GM23338 (cell line): ENCODE data around the gene DSCAML1.

Experiments
- CREB1 ChIP-seq: fragments of 250-450 bp; sonication (Bioruptor Pico); IDR thresholded peaks from 2 replicates; pipeline ENCODE4 v1.5.0; 2020; ENCODE audit warnings: low read depth, mild to moderate bottlenecking, moderate library complexity
- CTCF ChIP-seq, 2 experiments: fragments of 200-600 bp in 1 of 2; sonication (generic) in 1 of 2; conservative IDR thresholded peaks; 2 replicates each; pipeline versions ENCODE4 v1.5.1 to v1.6.1; 2016 to 2017; ENCODE audit warnings: antibody characterized with exemption in 2 of 2, low read depth in 2 of 2, mild to moderate bottlenecking in 2 of 2, moderate library complexity in 1 of 2
- EZH2 ChIP-seq: fragments of 200-600 bp; sonication (generic); IDR thresholded peaks from one replicate; pipeline ENCODE4 v1.8.0; 2017; ENCODE audit warnings: antibody characterized with exemption, mild to moderate bottlenecking, low read depth; ENCODE audit not compliant: unreplicated experiment
- EZH2phosphoT487 ChIP-seq: fragments of 200-600 bp; sonication (generic); IDR thresholded peaks from one replicate; pipeline ENCODE4 v1.8.1; 2018; ENCODE audit warnings: antibody characterized with exemption; ENCODE audit not compliant: unreplicated experiment
- TF ChIP-seq, protein P1 (sequence below): IDR thresholded peaks from one replicate; pipeline ENCODE4 v1.6.1; 2018; ENCODE audit warnings: antibody characterized with exemption; ENCODE audit not compliant: unreplicated experiment

- TF ChIP-seq CTCF (conservative IDR thresholded peaks at IDR 0.05; ENCODE audit: low read depth in 2 of 2) (no peak), EZH2phosphoT487 (no peak), EZH2 (no peak), CREB1 (CRISPR knock-in tag) (no peak)
- TF ChIP-seq, protein P1, sequence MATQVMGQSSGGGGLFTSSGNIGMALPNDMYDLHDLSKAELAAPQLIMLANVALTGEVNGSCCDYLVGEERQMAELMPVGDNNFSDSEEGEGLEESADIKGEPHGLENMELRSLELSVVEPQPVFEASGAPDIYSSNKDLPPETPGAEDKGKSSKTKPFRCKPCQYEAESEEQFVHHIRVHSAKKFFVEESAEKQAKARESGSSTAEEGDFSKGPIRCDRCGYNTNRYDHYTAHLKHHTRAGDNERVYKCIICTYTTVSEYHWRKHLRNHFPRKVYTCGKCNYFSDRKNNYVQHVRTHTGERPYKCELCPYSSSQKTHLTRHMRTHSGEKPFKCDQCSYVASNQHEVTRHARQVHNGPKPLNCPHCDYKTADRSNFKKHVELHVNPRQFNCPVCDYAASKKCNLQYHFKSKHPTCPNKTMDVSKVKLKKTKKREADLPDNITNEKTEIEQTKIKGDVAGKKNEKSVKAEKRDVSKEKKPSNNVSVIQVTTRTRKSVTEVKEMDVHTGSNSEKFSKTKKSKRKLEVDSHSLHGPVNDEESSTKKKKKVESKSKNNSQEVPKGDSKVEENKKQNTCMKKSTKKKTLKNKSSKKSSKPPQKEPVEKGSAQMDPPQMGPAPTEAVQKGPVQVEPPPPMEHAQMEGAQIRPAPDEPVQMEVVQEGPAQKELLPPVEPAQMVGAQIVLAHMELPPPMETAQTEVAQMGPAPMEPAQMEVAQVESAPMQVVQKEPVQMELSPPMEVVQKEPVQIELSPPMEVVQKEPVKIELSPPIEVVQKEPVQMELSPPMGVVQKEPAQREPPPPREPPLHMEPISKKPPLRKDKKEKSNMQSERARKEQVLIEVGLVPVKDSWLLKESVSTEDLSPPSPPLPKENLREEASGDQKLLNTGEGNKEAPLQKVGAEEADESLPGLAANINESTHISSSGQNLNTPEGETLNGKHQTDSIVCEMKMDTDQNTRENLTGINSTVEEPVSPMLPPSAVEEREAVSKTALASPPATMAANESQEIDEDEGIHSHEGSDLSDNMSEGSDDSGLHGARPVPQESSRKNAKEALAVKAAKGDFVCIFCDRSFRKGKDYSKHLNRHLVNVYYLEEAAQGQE = no peak
Observed at GRCh38 chr11:117820516-117820915, 23.5 kb upstream of the DSCAML1 start.
